GM23338 (cell line): ENCODE results near the gene SETD1B. TPM values are rescaled to one million over a fixed set of nuclear protein-coding genes. Genes with fewer than 3 reads are reported as not detected.

Experiments
- ATAC-seq: fragments of 200-7000 bp; cut with Tn5 transposase; 3 replicates; pipeline ENCODE4 v1.9.1; 2020
- DNase-seq: peaks from one replicate; pipeline ENCODE4 v3.0.0-alpha.2; 2015; ENCODE audit warnings: low spot score
- H2AFZ ChIP-seq: fragments of 200-600 bp; sonication (generic); 2 replicates; pipeline ENCODE4 v1.8.0; 2016; ENCODE audit warnings: antibody characterized with exemption, mild to moderate bottlenecking, moderate library complexity
- H3F3A ChIP-seq: fragments of 200-600 bp; sonication (generic); replicated peaks from 2 replicates; pipeline ENCODE4 v1.8.0; 2017; ENCODE audit warnings: antibody characterized with exemption, mixed run types, low read depth
- H3K27ac ChIP-seq: fragments of 200-600 bp; sonication (generic); 2 replicates; pipeline ENCODE4 v1.6.1; 2016; ENCODE audit warnings: low read depth
- H3K27me3 ChIP-seq: fragments of 200-600 bp; sonication (generic); 2 replicates; pipeline ENCODE4 v1.8.0; 2016; ENCODE audit warnings: mild to moderate bottlenecking, mixed run types, moderate library complexity; ENCODE audit not compliant: insufficient read depth
- H3K36me3 ChIP-seq: fragments of 200-600 bp; sonication (generic); 2 replicates; pipeline ENCODE4 v1.8.0; 2016; ENCODE audit warnings: mild to moderate bottlenecking; ENCODE audit not compliant: insufficient read depth
- H3K4me1 ChIP-seq: fragments of 200-600 bp; sonication (generic); 2 replicates; pipeline ENCODE4 v1.8.0; 2016; ENCODE audit warnings: mild to moderate bottlenecking, moderate library complexity; ENCODE audit not compliant: insufficient read depth
- H3K4me2 ChIP-seq: fragments of 200-600 bp; sonication (generic); 2 replicates; pipeline ENCODE4 v1.7.1; 2017; ENCODE audit warnings: mixed run types
- H3K4me3 ChIP-seq: fragments of 200-600 bp; sonication (generic); 2 replicates; pipeline ENCODE4 v1.6.1; 2016; ENCODE audit warnings: mixed run types
- H3K79me2 ChIP-seq: fragments of 200-600 bp; sonication (generic); replicated peaks from 2 replicates; pipeline ENCODE4 v1.8.0; 2017; ENCODE audit warnings: mild to moderate bottlenecking; ENCODE audit not compliant: insufficient read depth
- H3K9me2 ChIP-seq: fragments of 200-600 bp; sonication (generic); 2 replicates; pipeline ENCODE4 v1.8.0; 2017; ENCODE audit not compliant: insufficient read depth
- H4K20me1 ChIP-seq: fragments of 200-600 bp; sonication (generic); replicated peaks from 2 replicates; pipeline ENCODE4 v1.8.0; 2017; ENCODE audit warnings: mild to moderate bottlenecking; ENCODE audit not compliant: insufficient read depth
- H3K27ac Mint-ChIP-seq: 2 replicates; pipeline ENCODE4 v1.8.0; 2020; ENCODE audit warnings: inconsistent platforms, mild to moderate bottlenecking, moderate library complexity, mixed read lengths
- H3K27me3 Mint-ChIP-seq: 3 replicates; pipeline ENCODE4 v1.8.0; 2022; ENCODE audit warnings: low read depth, mild to moderate bottlenecking, moderate library complexity, mixed read lengths, inconsistent platforms; ENCODE audit not compliant: insufficient read depth, poor library complexity
- H3K36me3 Mint-ChIP-seq: 3 replicates; pipeline ENCODE4 v1.8.0; 2021; ENCODE audit warnings: low read depth, mild to moderate bottlenecking, inconsistent platforms, moderate library complexity, mixed read lengths
- H3K4me1 Mint-ChIP-seq: 3 replicates; pipeline ENCODE4 v1.8.0; 2020; ENCODE audit warnings: mild to moderate bottlenecking, inconsistent platforms, mixed read lengths
- H3K4me3 Mint-ChIP-seq: 3 replicates; pipeline ENCODE4 v1.8.0; 2021; ENCODE audit warnings: moderate library complexity, mild to moderate bottlenecking, inconsistent platforms, mixed read lengths
- H3K9me3 Mint-ChIP-seq: 3 replicates; pipeline ENCODE4 v1.8.0; 2020; ENCODE audit warnings: moderate library complexity, mild to moderate bottlenecking, inconsistent platforms, mixed read lengths
- CREB1 ChIP-seq: fragments of 250-450 bp; sonication (Bioruptor Pico); IDR thresholded peaks from 2 replicates; pipeline ENCODE4 v1.5.0; 2020; ENCODE audit warnings: low read depth, mild to moderate bottlenecking, moderate library complexity
- ETS1 ChIP-seq: IDR thresholded peaks from 2 replicates; pipeline ENCODE4 v1.6.1; 2016; ENCODE audit warnings: antibody characterized with exemption
- JUNB ChIP-seq: IDR thresholded peaks from one replicate; pipeline ENCODE4 v1.6.1; 2016; ENCODE audit warnings: antibody characterized with exemption; ENCODE audit not compliant: unreplicated experiment
- REST ChIP-seq: IDR thresholded peaks from one replicate; pipeline ENCODE4 v1.6.1; 2018; ENCODE audit warnings: antibody characterized with exemption; ENCODE audit not compliant: unreplicated experiment
- ZNF331 ChIP-seq: fragments of 250-450 bp; sonication (Bioruptor Pico); IDR thresholded peaks from 2 replicates; pipeline ENCODE4 v1.5.0; 2020; ENCODE audit warnings: low read depth, mild to moderate bottlenecking, moderate library complexity
- ZNF462 ChIP-seq: fragments of 250-450 bp; sonication (Bioruptor Pico); IDR thresholded peaks from 2 replicates; pipeline ENCODE4 v1.5.0; 2020; ENCODE audit warnings: mild to moderate bottlenecking, moderate library complexity
- polyA plus RNA-seq: library from polyadenylated mRNA; unstranded; fragments of >200 nt; fragmentation: Nextera tagmentation; extraction: Ambion mirVana; gene quantifications from 2 replicates; pipeline ENCODE4 v1.2.1, GENCODE V29; 2016
- total RNA-seq: library from RNA; depleted of rRNA; stranded (reverse); fragments of >200 nt; shearing (Covaris generic); gene quantifications from 2 replicates; pipeline ENCODE4 v1.2.3, GENCODE V29; 2014
- TF ChIP-seq, protein P1 (sequence below), 2 experiments: fragments of 200-600 bp in 1 of 2; sonication (generic) in 1 of 2; conservative IDR thresholded peaks; 2 replicates each; pipeline versions ENCODE4 v1.5.1 to v1.6.1; 2016 to 2017; ENCODE audit warnings: antibody characterized with exemption in 2 of 2, low read depth in 2 of 2, mild to moderate bottlenecking in 2 of 2, moderate library complexity in 1 of 2

Gene SETD1B
- total and polyA plus RNA-seq, 2 experiments from 2014 or later: 3.1 to 8.7 TPM

DNA sequence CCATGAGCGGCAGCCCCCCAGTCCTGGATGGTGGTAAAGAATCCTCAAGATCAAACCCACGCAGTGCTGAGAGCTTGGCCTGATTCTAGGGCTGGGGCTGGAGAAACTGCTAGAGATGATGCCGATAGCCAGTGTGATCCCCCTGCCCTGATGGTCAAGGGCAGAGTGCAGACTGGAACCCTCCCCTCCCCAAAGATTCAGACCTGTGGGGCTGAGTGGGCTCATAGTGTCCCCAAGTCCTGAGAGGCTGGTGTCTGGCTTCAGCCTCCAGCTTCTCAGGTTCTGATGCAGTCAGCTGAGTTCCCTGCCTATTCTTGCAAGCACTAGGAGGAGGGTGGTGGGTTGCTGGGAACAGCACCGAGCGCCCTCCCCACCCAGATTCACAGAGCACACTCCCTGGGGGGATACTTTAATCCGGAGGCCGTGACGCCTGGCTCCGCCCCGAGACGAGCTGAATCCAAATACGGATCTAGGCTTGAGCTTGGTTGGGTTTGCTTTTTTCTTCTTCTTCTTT lies 22.3 kb upstream of the SETD1B start:
- H3K9me2 ChIP-seq: no peaks in the 10 kb centered on the region
- DNase-seq: no peak
- H3K36me3 ChIP-seq: 0 out of 2 replicates have a peak, but pooled peaks cover 5% of the 10 kb centered on the region
- H3K9me3 Mint-ChIP-seq: no peaks in the 10 kb centered on the region
- H3F3A ChIP-seq: 0 out of 2 replicates have a peak, but pooled peaks cover 14% of the 10 kb centered on the region
- no peak overlapping the region; the same call in 2 of the 3 replicates for H3K4me3 Mint-ChIP-seq
- H2AFZ ChIP-seq: no peak overlapping the region
- H3K79me2 ChIP-seq: no peaks in the 10 kb centered on the region
- peaks cover 17% of the 10 kb centered on the region for H3K36me3 Mint-ChIP-seq
- no peaks in the 10 kb centered on the region for H3K27me3 ChIP-seq
- H4K20me1 ChIP-seq: peaks cover 40% of the 10 kb centered on the region
- H3K27ac Mint-ChIP-seq: no peak overlapping the region
- peak; percentile 21 for ATAC-seq
- H3K27me3 Mint-ChIP-seq: peaks cover 23% of the 10 kb centered on the region
- H3K4me1 ChIP-seq: peaks cover 11% of the 10 kb centered on the region
- H3K4me2 ChIP-seq: no peak overlapping the region
- TF ChIP-seq ETS1 (no peak), CREB1 (CRISPR knock-in tag) (no peak), ZNF331 (CRISPR knock-in tag) (no peak), REST (no peak), JUNB (no peak), ZNF462 (no peak)
- TF ChIP-seq, protein P1, sequence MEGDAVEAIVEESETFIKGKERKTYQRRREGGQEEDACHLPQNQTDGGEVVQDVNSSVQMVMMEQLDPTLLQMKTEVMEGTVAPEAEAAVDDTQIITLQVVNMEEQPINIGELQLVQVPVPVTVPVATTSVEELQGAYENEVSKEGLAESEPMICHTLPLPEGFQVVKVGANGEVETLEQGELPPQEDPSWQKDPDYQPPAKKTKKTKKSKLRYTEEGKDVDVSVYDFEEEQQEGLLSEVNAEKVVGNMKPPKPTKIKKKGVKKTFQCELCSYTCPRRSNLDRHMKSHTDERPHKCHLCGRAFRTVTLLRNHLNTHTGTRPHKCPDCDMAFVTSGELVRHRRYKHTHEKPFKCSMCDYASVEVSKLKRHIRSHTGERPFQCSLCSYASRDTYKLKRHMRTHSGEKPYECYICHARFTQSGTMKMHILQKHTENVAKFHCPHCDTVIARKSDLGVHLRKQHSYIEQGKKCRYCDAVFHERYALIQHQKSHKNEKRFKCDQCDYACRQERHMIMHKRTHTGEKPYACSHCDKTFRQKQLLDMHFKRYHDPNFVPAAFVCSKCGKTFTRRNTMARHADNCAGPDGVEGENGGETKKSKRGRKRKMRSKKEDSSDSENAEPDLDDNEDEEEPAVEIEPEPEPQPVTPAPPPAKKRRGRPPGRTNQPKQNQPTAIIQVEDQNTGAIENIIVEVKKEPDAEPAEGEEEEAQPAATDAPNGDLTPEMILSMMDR (conservative IDR thresholded peaks at IDR 0.05; ENCODE audit: low read depth in 2 of 2): no peak
- H3K27ac ChIP-seq: no peak overlapping the region
- peaks cover 14% of the 10 kb centered on the region for H3K4me1 Mint-ChIP-seq
- no peak overlapping the region for H3K4me3 ChIP-seq
